GM10847 (cell line): ENCODE results near the gene TGFBR3.

Source experiments
- POLR2A ChIP-seq: IDR thresholded peaks from 2 replicates; pipeline ENCODE4 v1.6.1; 2011; ENCODE audit not compliant: insufficient read length; ENCODE audit errors: extremely low read depth

TGFBR3 gene

DNA sequence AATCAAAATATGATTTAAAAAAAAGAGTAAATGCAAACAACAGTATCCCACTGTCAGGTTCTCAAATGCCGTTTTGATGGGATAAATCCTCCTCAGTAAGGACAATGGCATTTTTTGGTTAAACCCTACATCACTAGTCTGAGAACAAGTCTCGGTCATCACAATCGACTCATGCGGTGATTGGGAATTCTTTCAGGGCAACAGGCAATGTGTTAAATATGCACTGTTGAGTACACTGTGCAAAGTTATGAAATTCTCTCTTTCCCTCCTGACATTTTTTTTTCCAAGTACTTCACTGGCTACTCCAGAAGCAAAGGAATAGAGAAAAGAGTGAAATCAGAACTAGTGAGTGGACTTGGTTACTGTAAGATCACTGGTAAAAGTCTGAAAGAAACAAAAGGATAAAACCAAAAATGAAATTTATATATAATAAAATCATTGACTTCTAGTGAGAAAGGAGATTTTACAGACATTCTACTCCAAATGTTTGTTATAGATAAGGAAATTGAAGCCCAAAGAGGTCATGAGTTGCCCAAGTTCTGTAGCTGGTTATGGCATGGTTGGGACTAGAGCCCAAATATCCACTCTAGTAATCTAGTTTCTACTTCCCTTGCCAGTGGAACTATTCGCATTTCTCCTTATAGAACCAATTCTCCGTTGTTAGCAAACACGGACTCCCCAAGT lies 111.3 kb downstream of the TGFBR3 start:
- TF ChIP-seq POLR2A, result no peak

- TF ChIP-seq POLR2A, result no peak
These were observed 114.2 kb downstream of the TGFBR3 start for GRCh38 chr1:91771717-91772116.

DNA sequence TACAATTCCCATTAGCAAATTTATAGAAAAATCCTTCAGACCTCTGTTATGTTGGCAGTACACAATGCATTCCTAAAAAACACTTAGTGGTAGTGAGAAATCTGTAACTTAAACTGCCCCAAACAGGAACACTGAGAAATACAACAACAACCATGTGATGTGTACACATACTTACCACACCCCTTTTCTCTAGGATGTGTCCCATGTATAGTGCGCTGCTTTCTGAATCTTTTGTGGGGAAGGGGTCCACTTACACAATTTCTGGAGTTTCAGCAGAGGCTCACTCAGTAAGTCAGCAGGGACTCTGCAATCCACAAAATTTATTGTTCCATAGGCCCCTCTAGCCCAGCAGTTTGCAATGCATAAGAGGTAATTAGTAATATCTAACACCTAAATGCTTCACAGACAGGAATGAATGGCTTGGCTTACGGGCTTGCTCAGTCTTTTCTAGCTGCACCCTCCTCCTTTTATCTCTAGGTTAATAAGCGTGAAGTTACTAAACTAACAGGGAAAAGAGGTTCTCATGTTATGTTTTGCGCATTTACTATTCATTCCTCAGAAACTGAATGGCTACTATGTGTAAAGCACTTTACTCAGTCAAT lies 115.2 kb downstream of the TGFBR3 start:
- no peak for TF ChIP-seq POLR2A

DNA sequence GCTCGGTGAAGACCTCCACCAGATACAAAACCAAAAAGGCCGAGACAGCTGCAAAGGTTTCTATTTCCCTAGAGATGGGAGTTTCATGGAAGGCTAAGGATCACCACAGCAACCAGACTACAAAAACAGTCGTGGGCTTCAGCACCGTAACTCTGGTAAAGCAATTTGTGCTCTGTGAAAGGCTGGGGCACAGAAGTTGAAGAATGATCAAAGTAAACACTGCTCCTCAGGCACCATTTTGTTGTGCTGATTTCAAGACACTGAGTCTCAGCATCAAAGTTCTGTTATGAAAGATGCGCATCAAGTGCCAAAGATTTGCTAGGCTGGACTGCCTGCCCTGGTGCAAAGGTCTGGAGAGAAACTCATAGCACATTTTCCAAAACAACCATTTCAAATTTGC lies 116.2 kb downstream of the TGFBR3 start:
- TF ChIP-seq POLR2A, result no peak

GRCh38 chr1:91768786-91769725 lies 116.9 kb downstream of the TGFBR3 start:
- TF ChIP-seq POLR2A, result no peak

GRCh38 chr1:91768120-91768519 lies 117.8 kb downstream of the TGFBR3 start:
- no peak for TF ChIP-seq POLR2A

DNA sequence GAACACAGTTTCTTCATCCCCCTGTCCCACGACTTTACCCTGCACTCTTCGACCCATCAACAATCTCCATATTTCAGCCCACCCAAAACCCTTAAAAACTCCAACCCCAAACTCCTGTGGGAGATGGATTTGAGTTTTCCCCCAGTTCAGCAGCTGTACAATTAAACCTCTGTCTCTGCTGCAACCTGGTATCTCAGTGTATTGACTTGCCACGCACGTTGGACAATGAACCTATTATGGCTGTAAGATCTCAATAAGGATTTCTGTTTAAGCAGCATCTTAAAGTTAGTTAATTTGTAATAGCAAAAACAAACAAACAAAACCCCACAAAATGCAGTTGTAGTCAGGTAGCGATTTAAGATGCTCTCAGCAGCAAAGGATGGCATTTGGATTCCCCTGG lies 119.1 kb downstream of the TGFBR3 start:
- TF ChIP-seq POLR2A, result no peak

GRCh38 chr1:91765880-91766443 lies 120.0 kb downstream of the TGFBR3 start:
- TF ChIP-seq POLR2A, result no peak

- TF ChIP-seq POLR2A, result no peak
These were observed 120.7 kb downstream of the TGFBR3 start for GRCh38 chr1:91765293-91765692.

GRCh38 chr1:91764471-91765115 lies 121.4 kb downstream of the TGFBR3 start:
- no peak for TF ChIP-seq POLR2A

- TF ChIP-seq POLR2A, result no peak
These were observed 122.7 kb downstream of the TGFBR3 start for GRCh38 chr1:91763252-91763651.

GRCh38 chr1:91761295-91761721 lies 124.6 kb downstream of the TGFBR3 start:
- no peak for TF ChIP-seq POLR2A

GRCh38 chr1:91760512-91760911 lies 125.4 kb downstream of the TGFBR3 start:
- no peak for TF ChIP-seq POLR2A

GRCh38 chr1:91759076-91759475 lies 126.9 kb downstream of the TGFBR3 start:
- TF ChIP-seq POLR2A, result no peak
